Suprapubic skin (tissue), 4 donors: Measurements from ENCODE around the gene GLG1. TPM values are rescaled to one million over a fixed set of nuclear protein-coding genes. Genes with fewer than 3 reads are reported as not detected.

Experiments
- DNase-seq, 2 donors: peaks; one replicate each; pipeline ENCODE4 v3.0.0-alpha.2; 2019; ENCODE audit warnings: low spot score in 2 of 2
- H3K27ac ChIP-seq: fragments of 200-600 bp; sonication (generic); one replicate; pipeline ENCODE4 v1.5.1; 2019
- H3K27me3 ChIP-seq: fragments of 200-600 bp; sonication (generic); one replicate; pipeline ENCODE4 v1.5.1; 2019
- H3K36me3 ChIP-seq: fragments of 200-600 bp; sonication (generic); one replicate; pipeline ENCODE4 v1.5.1; 2019
- H3K4me1 ChIP-seq: fragments of 200-600 bp; sonication (generic); one replicate; pipeline ENCODE4 v1.5.1; 2019
- H3K4me3 ChIP-seq: fragments of 200-600 bp; sonication (generic); one replicate; pipeline ENCODE4 v1.5.1; 2019; ENCODE audit warnings: mild to moderate bottlenecking
- H3K9me3 ChIP-seq: fragments of 200-600 bp; sonication (generic); one replicate; pipeline ENCODE4 v1.5.1; 2019
- EP300 ChIP-seq: sonication (generic); formaldehyde crosslinking; IDR thresholded peaks from one replicate; pipeline ENCODE4 v1.6.1; 2017; ENCODE audit warnings: antibody characterized with exemption
- POLR2A ChIP-seq, 2 donors: fragments of 450-650 bp; IDR thresholded peaks; one replicate each; pipeline ENCODE4 v1.6.1; 2017; ENCODE audit warnings: antibody characterized with exemption in 2 of 2, mild to moderate bottlenecking in 2 of 2, moderate library complexity in 2 of 2
- POLR2AphosphoS5 ChIP-seq, 3 donors: sonication (generic); formaldehyde crosslinking; IDR thresholded peaks; one replicate each; pipeline ENCODE4 v1.6.1; 2017; ENCODE audit warnings: antibody characterized with exemption in 3 of 3
- WGBS: methylation state at CpG from one replicate; pipeline ENCODE4 v1.1.5; 2018; 5-methylcytosine and 5-hydroxymethylcytosine counted together
- total RNA-seq, 4 donors: library from RNA; depleted of rRNA; stranded (reverse); fragments of >200 nt; gene quantifications; one replicate each; pipeline ENCODE4 v1.1.0, GENCODE V29; 2016
- TF ChIP-seq, protein P1 (sequence below), 2 donors: fragments of 200-600 bp in 1 of 2; fragments of 450-650 bp in 1 of 2; sonication (generic) in 1 of 2; IDR thresholded peaks; one replicate each; pipeline ENCODE4 v1.5.1; 2016 to 2019; ENCODE audit warnings: antibody characterized with exemption in 2 of 2, mild to moderate bottlenecking in 1 of 2, moderate library complexity in 1 of 2

GLG1 gene
- total RNA-seq, 4 donors from 2014 or later, result 62.5 to 160 (median 89.6) TPM

DNA sequence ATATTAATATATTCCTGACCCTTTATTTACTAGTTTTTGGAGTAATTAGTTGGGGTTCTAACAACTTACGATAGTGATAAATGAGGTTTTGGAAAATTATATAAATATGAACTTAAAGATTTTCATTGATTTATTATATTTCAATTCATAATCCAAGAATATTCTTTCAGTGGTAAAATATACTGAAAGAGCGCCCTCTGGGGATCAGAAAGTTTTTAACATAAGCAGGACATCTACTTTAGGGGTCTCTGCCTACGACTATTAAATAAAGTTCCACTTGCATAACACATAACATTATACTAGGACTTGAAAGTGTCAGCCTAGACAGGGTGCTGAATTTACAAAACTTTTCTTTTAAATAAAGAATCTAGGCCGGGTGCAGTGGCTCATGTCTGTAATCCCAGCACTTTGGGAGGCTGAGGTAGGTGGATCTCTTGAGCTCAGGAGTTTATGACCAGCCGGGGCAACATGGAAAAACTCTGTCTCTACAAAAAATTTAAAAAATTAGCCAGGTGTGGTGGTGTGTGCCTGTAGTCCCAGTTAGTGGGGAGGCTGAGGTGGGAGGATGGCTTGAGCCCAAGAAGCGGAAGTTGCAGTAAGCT lies 44.2 kb upstream of the GLG1 start:
- peaks cover 46% of the 10 kb centered on the region for H3K36me3 ChIP-seq
- TF ChIP-seq, protein P1, sequence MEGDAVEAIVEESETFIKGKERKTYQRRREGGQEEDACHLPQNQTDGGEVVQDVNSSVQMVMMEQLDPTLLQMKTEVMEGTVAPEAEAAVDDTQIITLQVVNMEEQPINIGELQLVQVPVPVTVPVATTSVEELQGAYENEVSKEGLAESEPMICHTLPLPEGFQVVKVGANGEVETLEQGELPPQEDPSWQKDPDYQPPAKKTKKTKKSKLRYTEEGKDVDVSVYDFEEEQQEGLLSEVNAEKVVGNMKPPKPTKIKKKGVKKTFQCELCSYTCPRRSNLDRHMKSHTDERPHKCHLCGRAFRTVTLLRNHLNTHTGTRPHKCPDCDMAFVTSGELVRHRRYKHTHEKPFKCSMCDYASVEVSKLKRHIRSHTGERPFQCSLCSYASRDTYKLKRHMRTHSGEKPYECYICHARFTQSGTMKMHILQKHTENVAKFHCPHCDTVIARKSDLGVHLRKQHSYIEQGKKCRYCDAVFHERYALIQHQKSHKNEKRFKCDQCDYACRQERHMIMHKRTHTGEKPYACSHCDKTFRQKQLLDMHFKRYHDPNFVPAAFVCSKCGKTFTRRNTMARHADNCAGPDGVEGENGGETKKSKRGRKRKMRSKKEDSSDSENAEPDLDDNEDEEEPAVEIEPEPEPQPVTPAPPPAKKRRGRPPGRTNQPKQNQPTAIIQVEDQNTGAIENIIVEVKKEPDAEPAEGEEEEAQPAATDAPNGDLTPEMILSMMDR (IDR thresholded peaks at IDR 0.05), result peak in 1 of 2 donors; percentile 10
- TF ChIP-seq EP300, result no peak
- 89% methylated on average over 6 of the region's 6 CpGs for WGBS

DNA sequence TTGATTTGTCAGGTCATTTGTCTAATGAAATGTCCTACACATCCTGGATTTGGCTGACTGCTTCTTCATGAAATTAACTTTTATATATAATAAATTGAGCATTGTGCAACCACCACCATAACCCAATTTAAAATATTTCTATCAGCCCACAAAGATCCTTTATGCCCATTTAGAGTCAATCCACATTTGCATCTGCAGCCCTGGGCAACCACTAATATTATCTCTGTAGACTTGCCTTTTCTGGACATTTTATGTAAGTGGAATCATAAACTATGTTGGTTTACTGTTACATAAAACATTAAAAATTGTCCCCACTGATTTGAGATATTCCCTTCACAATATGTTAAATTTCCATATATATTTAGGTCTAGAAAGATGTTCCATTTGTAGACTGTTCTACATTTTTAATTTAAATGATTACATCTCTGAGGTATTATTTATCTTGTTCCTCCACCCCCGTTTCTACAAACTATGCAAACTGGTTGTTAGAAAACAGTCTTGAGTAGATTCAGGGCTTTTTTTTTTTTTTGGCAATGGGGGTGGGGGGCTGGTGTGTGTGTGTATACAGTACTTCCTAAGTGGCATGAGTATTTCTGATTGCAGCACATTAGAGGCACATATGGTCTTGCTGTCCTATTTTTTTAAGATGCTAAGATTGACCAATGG lies 43.1 kb upstream of the GLG1 start:
- Histone ChIP-seq H3K27ac (no peak overlapping the region), H3K9me3 (no peaks in the 10 kb centered on the region), H3K36me3 (peaks cover 54% of the 10 kb centered on the region), H3K27me3 (no peaks in the 10 kb centered on the region), H3K4me1 (peaks cover 15% of the 10 kb centered on the region), H3K4me3 (no peak overlapping the region)
- TF ChIP-seq, protein P1 (IDR thresholded peaks at IDR 0.05), result no peak
- TF ChIP-seq POLR2AphosphoS5 (IDR thresholded peaks at IDR 0.05), result no peak
- TF ChIP-seq EP300, result no peak
- no peak for TF ChIP-seq POLR2A (IDR thresholded peaks at IDR 0.05)
- no peak for DNase-seq
- 57% methylated on average over 1 of the region's 1 CpG for WGBS

More for the DNA sequence above, 44.2 kb upstream of the GLG1 start:
- Histone ChIP-seq H3K9me3 (no peaks in the 10 kb centered on the region), H3K27ac (no peak overlapping the region), H3K27me3 (no peaks in the 10 kb centered on the region), H3K4me1 (peaks cover 16% of the 10 kb centered on the region), H3K4me3 (no peak overlapping the region)
- no peak for DNase-seq

- 95% methylated on average over 8 of the region's 8 CpGs for WGBS
- Histone ChIP-seq H3K27me3 (no peaks in the 10 kb centered on the region), H3K36me3 (peaks cover 83% of the 10 kb centered on the region), H3K4me3 (no peak overlapping the region), H3K4me1 (no peaks in the 10 kb centered on the region), H3K9me3 (no peaks in the 10 kb centered on the region), H3K27ac (no peak overlapping the region)
- no peak for DNase-seq
- TF ChIP-seq POLR2A (IDR thresholded peaks at IDR 0.05), result no peak
- no peak for TF ChIP-seq EP300
- no peak for TF ChIP-seq POLR2AphosphoS5 (IDR thresholded peaks at IDR 0.05)
- TF ChIP-seq, protein P1 (IDR thresholded peaks at IDR 0.05), result no peak
Measured at GRCh38 chr16:74641969-74642368, 35.1 kb upstream of the GLG1 start.

- Histone ChIP-seq H3K4me3 (no peak overlapping the region), H3K27ac (no peak overlapping the region), H3K36me3 (peaks cover 77% of the 10 kb centered on the region), H3K4me1 (no peaks in the 10 kb centered on the region), H3K9me3 (no peaks in the 10 kb centered on the region), H3K27me3 (no peaks in the 10 kb centered on the region)
- DNase-seq, result no peak
- WGBS, result 85% methylated on average over 7 of the region's 7 CpGs
- TF ChIP-seq EP300 (no peak), POLR2A (IDR thresholded peaks at IDR 0.05) (no peak), POLR2AphosphoS5 (IDR thresholded peaks at IDR 0.05) (no peak)
- TF ChIP-seq, protein P1 (IDR thresholded peaks at IDR 0.05), result no peak
Measured at GRCh38 chr16:74637742-74638453, 31.0 kb upstream of the GLG1 start.

GRCh38 chr16:74635303-74635702 lies 28.4 kb upstream of the GLG1 start:
- no peak overlapping the region for H3K27ac ChIP-seq
- DNase-seq, result no peak
- no peak overlapping the region for H3K4me3 ChIP-seq
- TF ChIP-seq POLR2A (IDR thresholded peaks at IDR 0.05) (no peak), EP300 (no peak), POLR2AphosphoS5 (IDR thresholded peaks at IDR 0.05) (no peak)
- TF ChIP-seq, protein P1 (IDR thresholded peaks at IDR 0.05), result no peak
- WGBS, result 76% methylated on average over 5 of the region's 5 CpGs
- no peaks in the 10 kb centered on the region for H3K4me1 ChIP-seq
- H3K36me3 ChIP-seq, result peaks cover 85% of the 10 kb centered on the region
- no peaks in the 10 kb centered on the region for H3K27me3 ChIP-seq
- H3K9me3 ChIP-seq, result no peaks in the 10 kb centered on the region
